ENCODE data around the gene VEGFB. TPM values are rescaled to one million over a fixed set of nuclear protein-coding genes. Genes with fewer than 3 reads are reported as not detected.

VEGFB gene
- total RNA-seq, 4 donors from 2014 or later = 56.1 to 75.0 (median 65.5) TPM

DNA sequence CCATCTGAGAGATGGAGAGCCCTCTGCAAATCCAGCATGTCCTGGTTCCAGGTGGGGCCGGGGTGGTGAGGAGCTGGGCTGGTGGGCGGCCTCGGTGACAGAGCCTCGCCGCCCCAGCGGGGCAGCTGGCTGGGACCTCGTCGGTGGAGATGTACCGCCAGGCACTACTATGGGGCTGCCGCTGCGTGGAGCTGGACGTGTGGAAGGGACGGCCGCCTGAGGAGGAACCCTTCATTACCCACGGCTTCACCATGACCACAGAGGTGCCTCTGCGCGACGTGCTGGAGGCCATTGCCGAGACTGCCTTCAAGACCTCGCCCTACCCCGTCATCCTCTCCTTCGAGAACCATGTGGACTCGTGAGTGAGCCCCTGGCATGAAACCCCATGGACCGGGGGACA lies 24.0 kb downstream of the VEGFB start:
- no peaks in the 10 kb centered on the region for H3K27me3 ChIP-seq
- no peak for TF ChIP-seq EP300 (IDR thresholded peaks at IDR 0.05)
- TF ChIP-seq POLR2A (IDR thresholded peaks at IDR 0.05) = no peak
- TF ChIP-seq POLR2AphosphoS5 (IDR thresholded peaks at IDR 0.05) = no peak
- no peak for TF ChIP-seq CTCF (IDR thresholded peaks at IDR 0.05)
- WGBS = 90% methylated on average over 13 of the region's 24 CpGs
- no peaks in the 10 kb centered on the region for H3K9me3 ChIP-seq
- H3K36me3 ChIP-seq = peaks cover 86% of the 10 kb centered on the region
- H3K27ac ChIP-seq = no peak overlapping the region
- DNase-seq (ENCODE audit: low spot score in 2 of 2) = no peak
- H3K4me3 ChIP-seq = no peak overlapping the region
- peaks cover 7% of the 10 kb centered on the region for H3K4me1 ChIP-seq

- no peaks in the 10 kb centered on the region for H3K4me1 ChIP-seq
- H3K36me3 ChIP-seq = peaks cover 93% of the 10 kb centered on the region
- H3K4me3 ChIP-seq = no peak overlapping the region
- 93% methylated on average over 22 of the region's 32 CpGs for WGBS
- no peak overlapping the region for H3K27ac ChIP-seq
- TF ChIP-seq CTCF (IDR thresholded peaks at IDR 0.05) = no peak
- no peaks in the 10 kb centered on the region for H3K9me3 ChIP-seq
- H3K27me3 ChIP-seq = no peaks in the 10 kb centered on the region
- no peak for DNase-seq (ENCODE audit: low spot score in 2 of 2)
Measured at GRCh38 chr11:64258946-64259532, 24.7 kb downstream of the VEGFB start.

DNA sequence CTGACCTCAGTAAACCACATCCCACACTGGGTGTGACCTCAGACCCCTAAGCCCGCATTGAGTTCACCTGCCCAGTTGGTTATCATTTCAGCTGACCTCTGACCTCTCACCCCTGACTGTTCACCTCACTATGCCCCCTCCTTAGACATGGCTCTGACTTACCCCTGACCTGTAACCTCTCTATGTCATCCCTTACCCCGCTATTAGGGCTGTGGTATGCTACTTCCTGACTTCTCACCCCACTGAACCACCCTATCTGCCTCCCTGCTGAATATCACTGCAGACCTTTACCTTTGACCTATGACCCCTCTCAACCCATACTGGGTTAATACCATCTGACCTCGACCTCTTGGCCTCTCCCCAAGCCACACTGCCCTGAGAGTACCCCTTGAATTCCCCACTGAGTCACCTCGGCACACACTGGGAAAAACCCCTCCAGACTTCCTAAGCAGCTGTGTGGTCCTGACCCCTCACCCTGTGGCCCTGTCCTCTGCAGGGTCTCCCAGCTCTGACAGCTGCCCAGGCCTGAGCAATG lies 25.2 kb downstream of the VEGFB start:
- Histone ChIP-seq H3K27ac (no peak overlapping the region), H3K27me3 (no peaks in the 10 kb centered on the region), H3K4me1 (no peaks in the 10 kb centered on the region), H3K36me3 (peaks cover 94% of the 10 kb centered on the region), H3K9me3 (no peaks in the 10 kb centered on the region), H3K4me3 (no peak overlapping the region)
- no peak for TF ChIP-seq POLR2AphosphoS5 (IDR thresholded peaks at IDR 0.05)
- no peak for TF ChIP-seq CTCF (IDR thresholded peaks at IDR 0.05)
- no peak for TF ChIP-seq EP300 (IDR thresholded peaks at IDR 0.05)
- no peak for TF ChIP-seq POLR2A (IDR thresholded peaks at IDR 0.05)
- DNase-seq (ENCODE audit: low spot score in 2 of 2) = no peak
- 80% methylated on average over 4 of the region's 4 CpGs for WGBS

- H3K36me3 ChIP-seq = peaks cover 95% of the 10 kb centered on the region
- H3K4me1 ChIP-seq = no peaks in the 10 kb centered on the region
- 94% methylated on average over 6 of the region's 6 CpGs for WGBS
- H3K27me3 ChIP-seq = no peaks in the 10 kb centered on the region
- no peaks in the 10 kb centered on the region for H3K9me3 ChIP-seq
- no peak for DNase-seq (ENCODE audit: low spot score in 2 of 2)
- TF ChIP-seq POLR2A (IDR thresholded peaks at IDR 0.05) = no peak
- TF ChIP-seq CTCF (IDR thresholded peaks at IDR 0.05) = no peak
- TF ChIP-seq EP300 (IDR thresholded peaks at IDR 0.05) = no peak
- no peak for TF ChIP-seq POLR2AphosphoS5 (IDR thresholded peaks at IDR 0.05)
- H3K27ac ChIP-seq = no peak overlapping the region
- no peak overlapping the region for H3K4me3 ChIP-seq
Measured at GRCh38 chr11:64260147-64260708, 25.8 kb downstream of the VEGFB start.

DNA sequence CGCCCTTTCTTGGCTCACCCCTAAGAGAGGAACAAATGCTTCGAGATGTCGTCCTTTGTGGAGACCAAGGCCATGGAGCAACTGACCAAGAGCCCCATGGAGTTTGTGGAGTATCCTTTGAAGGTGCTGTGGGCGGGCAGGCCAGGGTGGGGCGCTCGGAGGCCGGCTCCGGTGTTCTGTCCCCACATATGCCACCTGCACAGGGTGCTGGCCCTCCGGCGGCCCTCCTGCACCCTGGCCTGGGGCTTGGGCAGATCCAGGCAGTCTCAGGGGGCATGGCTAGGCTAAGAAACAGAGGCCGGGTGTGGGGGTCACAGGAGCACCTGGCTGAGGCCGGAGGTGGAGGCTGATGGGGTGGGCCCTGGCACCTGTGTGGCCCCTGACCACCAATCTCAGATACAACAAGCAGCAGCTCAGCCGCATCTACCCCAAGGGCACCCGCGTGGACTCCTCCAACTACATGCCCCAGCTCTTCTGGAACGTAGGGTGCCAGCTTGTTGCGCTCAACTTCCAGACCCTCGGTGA lies 27.2 kb downstream of the VEGFB start:
- WGBS = 89% methylated on average over 13 of the region's 18 CpGs
- no peaks in the 10 kb centered on the region for H3K9me3 ChIP-seq
- H3K36me3 ChIP-seq = peaks cover 93% of the 10 kb centered on the region
- H3K4me1 ChIP-seq = no peaks in the 10 kb centered on the region
- no peak overlapping the region for H3K27ac ChIP-seq
- DNase-seq (ENCODE audit: low spot score in 2 of 2) = no peak
- H3K27me3 ChIP-seq = no peaks in the 10 kb centered on the region
- TF ChIP-seq EP300 (IDR thresholded peaks at IDR 0.05) (no peak), POLR2AphosphoS5 (IDR thresholded peaks at IDR 0.05) (no peak), POLR2A (IDR thresholded peaks at IDR 0.05) (no peak), CTCF (IDR thresholded peaks at IDR 0.05) (no peak)
- H3K4me3 ChIP-seq = no peak overlapping the region
